NB4 (cell line): Measurements from ENCODE around the gene CDK5R2.

Experiments
- TF ChIP-seq, protein P1 (sequence below): IDR thresholded peaks from one replicate; pipeline ENCODE4 v1.5.1; 2012; ENCODE audit warnings: low read depth, low read length
- TF ChIP-seq, protein P2 (sequence below): IDR thresholded peaks from 2 replicates; pipeline ENCODE4 v1.6.1; 2011; ENCODE audit warnings: low read depth, low read length

DNA sequence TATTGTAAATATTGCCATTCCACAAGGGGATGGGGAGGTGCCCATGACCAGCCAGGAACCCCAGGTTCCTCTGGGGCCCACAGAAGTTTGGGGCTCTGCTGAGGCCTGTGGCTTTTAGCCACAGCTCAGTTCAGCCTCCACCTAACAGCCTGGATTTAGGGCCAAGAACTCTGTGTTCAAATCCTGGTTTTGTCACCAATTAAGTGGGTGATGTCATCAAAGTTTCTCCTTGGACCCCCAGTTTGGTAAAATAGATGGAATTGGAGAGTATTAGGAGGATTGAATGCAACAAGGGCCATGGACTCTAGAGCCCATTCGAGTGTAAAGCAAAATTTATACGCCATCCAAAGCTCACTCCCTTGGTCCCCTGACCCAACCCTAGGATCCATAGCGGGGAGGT lies 28.7 kb downstream of the CDK5R2 start:
- TF ChIP-seq, protein P1, sequence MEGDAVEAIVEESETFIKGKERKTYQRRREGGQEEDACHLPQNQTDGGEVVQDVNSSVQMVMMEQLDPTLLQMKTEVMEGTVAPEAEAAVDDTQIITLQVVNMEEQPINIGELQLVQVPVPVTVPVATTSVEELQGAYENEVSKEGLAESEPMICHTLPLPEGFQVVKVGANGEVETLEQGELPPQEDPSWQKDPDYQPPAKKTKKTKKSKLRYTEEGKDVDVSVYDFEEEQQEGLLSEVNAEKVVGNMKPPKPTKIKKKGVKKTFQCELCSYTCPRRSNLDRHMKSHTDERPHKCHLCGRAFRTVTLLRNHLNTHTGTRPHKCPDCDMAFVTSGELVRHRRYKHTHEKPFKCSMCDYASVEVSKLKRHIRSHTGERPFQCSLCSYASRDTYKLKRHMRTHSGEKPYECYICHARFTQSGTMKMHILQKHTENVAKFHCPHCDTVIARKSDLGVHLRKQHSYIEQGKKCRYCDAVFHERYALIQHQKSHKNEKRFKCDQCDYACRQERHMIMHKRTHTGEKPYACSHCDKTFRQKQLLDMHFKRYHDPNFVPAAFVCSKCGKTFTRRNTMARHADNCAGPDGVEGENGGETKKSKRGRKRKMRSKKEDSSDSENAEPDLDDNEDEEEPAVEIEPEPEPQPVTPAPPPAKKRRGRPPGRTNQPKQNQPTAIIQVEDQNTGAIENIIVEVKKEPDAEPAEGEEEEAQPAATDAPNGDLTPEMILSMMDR: no peak
- TF ChIP-seq, protein P2, sequence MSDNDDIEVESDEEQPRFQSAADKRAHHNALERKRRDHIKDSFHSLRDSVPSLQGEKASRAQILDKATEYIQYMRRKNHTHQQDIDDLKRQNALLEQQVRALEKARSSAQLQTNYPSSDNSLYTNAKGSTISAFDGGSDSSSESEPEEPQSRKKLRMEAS: no peak
